Measurements from ENCODE around the gene ZNF236. TPM values are rescaled to one million over a fixed set of nuclear protein-coding genes. Genes with fewer than 3 reads are reported as not detected.

ZNF236 gene
- total and polyA plus RNA-seq, 2 donors (not counting 1 experiment from before 2014, with no cell fraction given): 8.9 to 39.5 TPM

- intact Hi-C loops (cut with micrococcal nuclease): loop anchor here (2.0 to 5.0 kb wide), 3 partner anchors 121 to 729 kb away; no protein-coding TSS in a partner anchor
- ChIA-PET POLR2A (no interaction called here), CTCF (interaction anchor here (0.6 to 11.8 kb wide), 11 partner anchors 8 to 288 kb away, joined by 3 to 359 read pairs (median 9); no protein-coding TSS in a partner anchor)
- Histone ChIP-seq H3K36me3 (replicated peaks in 1 of 2; ENCODE audit: control extremely low read depth in 1 of 2, control insufficient read depth in 1 of 2, extremely low read depth in 1 of 2, insufficient read depth in 2 of 2, low read length in 1 of 2) (peaks cover 5 to 65% of the 10 kb centered on the region in 2 experiments), H3K9ac (ENCODE audit: low read length) (no peak overlapping the region), H4K20me1 (ENCODE audit: control insufficient read depth, insufficient read depth, low read length, poor library complexity, severe bottlenecking) (no peaks in the 10 kb centered on the region), H2AFZ (ENCODE audit: insufficient read depth, low read depth, low read length, poor library complexity, severe bottlenecking) (no peak overlapping the region), H3K4me1 (ENCODE audit: control insufficient read depth in 2 of 2, insufficient read depth in 2 of 2, low read length in 2 of 2) (peaks cover 0 to 9% of the 10 kb centered on the region in 2 donors), H3K9me3 (ENCODE audit: control extremely low read depth in 1 of 3, control insufficient read depth in 2 of 3, insufficient read depth in 1 of 3, low read length in 2 of 3) (no peaks in the 10 kb centered on the region), H3K27me3 (replicated peaks in 1 of 4; ENCODE audit: control extremely low read depth in 1 of 4, control insufficient read depth in 3 of 4, insufficient read depth in 4 of 4, low read length in 3 of 4) (no peaks in the 10 kb centered on the region), H3K79me2 (ENCODE audit: control insufficient read depth, insufficient read depth, low read length) (peaks cover 3% of the 10 kb centered on the region), H3K4me3 (ENCODE audit: control extremely low read depth in 1 of 5, extremely low read depth in 1 of 5, insufficient read depth in 1 of 5, low read depth in 2 of 5, low read length in 4 of 5) (no peak overlapping the region), H3K4me2 (replicated peaks; ENCODE audit: low read depth, low read length, poor library complexity, severe bottlenecking) (no peak overlapping the region), H3K27ac (ENCODE audit: low read length in 2 of 2) (no peak overlapping the region)
- Mint-ChIP-seq H3K4me3 (no peak overlapping the region), H3K27ac (no peak overlapping the region), H3K9me3 (ENCODE audit: insufficient read depth) (no peaks in the 10 kb centered on the region), H3K4me1 (peaks cover 12% of the 10 kb centered on the region), H3K27me3 (no peaks in the 10 kb centered on the region)
- TF ChIP-seq EZH2 (IDR thresholded peaks at IDR 0.05; ENCODE audit: borderline replicate concordance, insufficient read depth, low read depth, low read length, poor library complexity, severe bottlenecking) (no peak), CTCF (IDR thresholded peaks at IDR 0.05) (no peak)
- 88% methylated on average over 1 of the region's 3 CpGs for WGBS (ENCODE audit: insufficient coverage)
- ATAC-seq (ENCODE audit: low read depth) (no peak), DNase-seq (no peak)
Measured at GRCh38 chr18:76923485-76924085, 101.2 kb downstream of the ZNF236 start.

GRCh38 chr18:76925501-76925900, 103.1 kb downstream of the ZNF236 start:
- no peak overlapping the region for H2AFZ ChIP-seq (ENCODE audit: insufficient read depth, low read depth, low read length, poor library complexity, severe bottlenecking)
- no peak overlapping the region for H3K27ac ChIP-seq (ENCODE audit: low read length in 2 of 2)
- ChIA-PET CTCF (interaction anchor here (1.2 to 11.8 kb wide), 4 partner anchors 8 to 543 kb away, joined by 3 to 359 read pairs (median 3); no protein-coding TSS in a partner anchor), POLR2A (no interaction called here)
- no peak overlapping the region for H3K4me3 Mint-ChIP-seq
- 99% methylated on average over 7 of the region's 8 CpGs for WGBS (ENCODE audit: insufficient coverage)
- peaks cover 17% of the 10 kb centered on the region for H3K4me1 Mint-ChIP-seq
- no peak for DNase-seq
- no peak overlapping the region for H3K4me2 ChIP-seq (replicated peaks; ENCODE audit: low read depth, low read length, poor library complexity, severe bottlenecking)
- H3K27ac Mint-ChIP-seq: no peak overlapping the region
- no peaks in the 10 kb centered on the region for H4K20me1 ChIP-seq (ENCODE audit: control insufficient read depth, insufficient read depth, low read length, poor library complexity, severe bottlenecking)
- peaks cover 4 to 60% of the 10 kb centered on the region in 2 experiments for H3K36me3 ChIP-seq (replicated peaks in 1 of 2; ENCODE audit: control extremely low read depth in 1 of 2, control insufficient read depth in 1 of 2, extremely low read depth in 1 of 2, insufficient read depth in 2 of 2, low read length in 1 of 2)
- no peak overlapping the region for H3K4me3 ChIP-seq (ENCODE audit: control extremely low read depth in 1 of 5, extremely low read depth in 1 of 5, insufficient read depth in 1 of 5, low read depth in 2 of 5, low read length in 4 of 5)
- no peak for TF ChIP-seq CTCF (IDR thresholded peaks at IDR 0.05)
- TF ChIP-seq EZH2 (IDR thresholded peaks at IDR 0.05; ENCODE audit: borderline replicate concordance, insufficient read depth, low read depth, low read length, poor library complexity, severe bottlenecking): no peak
- no peak for ATAC-seq (ENCODE audit: low read depth)
- no peaks in the 10 kb centered on the region for H3K27me3 Mint-ChIP-seq
- no peaks in the 10 kb centered on the region for H3K9me3 ChIP-seq (ENCODE audit: control extremely low read depth in 1 of 3, control insufficient read depth in 2 of 3, insufficient read depth in 1 of 3, low read length in 2 of 3)
- peaks cover 3% of the 10 kb centered on the region for H3K79me2 ChIP-seq (ENCODE audit: control insufficient read depth, insufficient read depth, low read length)
- no peaks in the 10 kb centered on the region for H3K9me3 Mint-ChIP-seq (ENCODE audit: insufficient read depth)
- no peak overlapping the region for H3K9ac ChIP-seq (ENCODE audit: low read length)
- no peaks in the 10 kb centered on the region for H3K27me3 ChIP-seq (replicated peaks in 1 of 4; ENCODE audit: control extremely low read depth in 1 of 4, control insufficient read depth in 3 of 4, insufficient read depth in 4 of 4, low read length in 3 of 4)
- intact Hi-C loops (cut with micrococcal nuclease): no loop called here
- H3K4me1 ChIP-seq (ENCODE audit: control insufficient read depth in 2 of 2, insufficient read depth in 2 of 2, low read length in 2 of 2): peaks cover 0 to 9% of the 10 kb centered on the region in 2 donors
